ENCODE measurements around the gene C14orf119. TPM values are rescaled to one million over a fixed set of nuclear protein-coding genes. Genes with fewer than 3 reads are reported as not detected.
A peak's percentile ranks its signal among the peaks of the same experiment; 100 is the strongest.

Gene C14orf119
- total and polyA plus RNA-seq, 9 of the 15 experiments (the other 6 are each of a cell fraction or from before 2014, with no cell fraction given), result 36.7 to 251 (median 51.8) TPM

DNA sequence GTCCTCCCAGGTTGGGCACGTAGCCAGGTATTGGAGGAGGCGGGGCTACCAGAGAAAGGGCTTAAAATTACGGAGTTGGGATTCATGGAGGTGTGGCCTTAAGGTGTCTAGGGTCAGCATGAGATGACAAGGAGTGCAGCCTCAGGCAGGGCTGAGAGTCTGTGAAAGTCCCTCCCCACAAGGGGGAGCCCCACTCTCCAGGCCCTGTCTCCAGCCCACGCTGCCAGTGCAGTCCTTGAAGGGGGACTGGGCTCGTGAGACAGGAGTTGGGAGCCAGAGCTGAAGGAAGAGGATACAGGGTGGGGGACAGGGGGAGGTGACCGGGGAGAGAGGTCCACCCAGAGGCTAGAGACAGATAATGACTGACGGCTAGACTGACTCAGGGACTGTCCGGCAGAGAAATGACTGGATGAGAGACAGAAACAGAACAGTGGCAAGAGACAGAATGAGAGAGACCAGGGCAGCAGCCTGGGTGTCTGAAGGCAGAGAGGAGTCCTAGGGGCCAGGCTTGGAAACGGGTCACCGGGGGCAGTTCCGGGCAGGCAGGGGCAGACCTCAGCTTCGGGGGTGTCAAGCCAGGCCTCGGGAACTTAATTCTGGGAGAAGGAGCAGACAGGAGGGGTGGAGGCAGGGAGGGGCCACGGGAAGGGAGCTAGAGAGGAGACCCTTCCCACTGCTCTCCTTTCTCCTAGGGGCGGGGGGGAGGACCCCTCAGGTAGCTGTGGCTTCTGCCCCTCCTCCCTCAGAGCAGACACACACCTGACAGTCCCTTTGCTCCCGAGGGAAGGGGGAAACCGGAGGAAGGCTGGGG, 39.0 kb upstream of the C14orf119 start (continued):
- TF ChIP-seq, protein P1, sequence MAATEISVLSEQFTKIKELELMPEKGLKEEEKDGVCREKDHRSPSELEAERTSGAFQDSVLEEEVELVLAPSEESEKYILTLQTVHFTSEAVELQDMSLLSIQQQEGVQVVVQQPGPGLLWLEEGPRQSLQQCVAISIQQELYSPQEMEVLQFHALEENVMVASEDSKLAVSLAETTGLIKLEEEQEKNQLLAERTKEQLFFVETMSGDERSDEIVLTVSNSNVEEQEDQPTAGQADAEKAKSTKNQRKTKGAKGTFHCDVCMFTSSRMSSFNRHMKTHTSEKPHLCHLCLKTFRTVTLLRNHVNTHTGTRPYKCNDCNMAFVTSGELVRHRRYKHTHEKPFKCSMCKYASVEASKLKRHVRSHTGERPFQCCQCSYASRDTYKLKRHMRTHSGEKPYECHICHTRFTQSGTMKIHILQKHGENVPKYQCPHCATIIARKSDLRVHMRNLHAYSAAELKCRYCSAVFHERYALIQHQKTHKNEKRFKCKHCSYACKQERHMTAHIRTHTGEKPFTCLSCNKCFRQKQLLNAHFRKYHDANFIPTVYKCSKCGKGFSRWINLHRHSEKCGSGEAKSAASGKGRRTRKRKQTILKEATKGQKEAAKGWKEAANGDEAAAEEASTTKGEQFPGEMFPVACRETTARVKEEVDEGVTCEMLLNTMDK (IDR thresholded peaks at IDR 0.05; ENCODE audit: borderline replicate concordance, insufficient read depth, low read depth, low read length, poor library complexity, severe bottlenecking), result peak; percentile 98
- TF ChIP-seq XRCC5 (IDR thresholded peaks at IDR 0.05; ENCODE audit: low read depth, low read length), result peak; percentile 80; the same call in 1 of the 2 replicates
- TF ChIP-seq TCFL5 (CRISPR knock-in tag; conservative IDR thresholded peaks at IDR 0.05), result no peak
- no peak for TF ChIP-seq NELFE (IDR thresholded peaks at IDR 0.05; ENCODE audit: insufficient read depth, insufficient read length)
- TF ChIP-seq NCOA4 (IDR thresholded peaks at IDR 0.05; ENCODE audit: partially characterized antibody), result no peak
- TF ChIP-seq PTTG1 (tag; IDR thresholded peaks at IDR 0.05; ENCODE audit: low read depth), result no peak
- TF ChIP-seq, protein P2, sequence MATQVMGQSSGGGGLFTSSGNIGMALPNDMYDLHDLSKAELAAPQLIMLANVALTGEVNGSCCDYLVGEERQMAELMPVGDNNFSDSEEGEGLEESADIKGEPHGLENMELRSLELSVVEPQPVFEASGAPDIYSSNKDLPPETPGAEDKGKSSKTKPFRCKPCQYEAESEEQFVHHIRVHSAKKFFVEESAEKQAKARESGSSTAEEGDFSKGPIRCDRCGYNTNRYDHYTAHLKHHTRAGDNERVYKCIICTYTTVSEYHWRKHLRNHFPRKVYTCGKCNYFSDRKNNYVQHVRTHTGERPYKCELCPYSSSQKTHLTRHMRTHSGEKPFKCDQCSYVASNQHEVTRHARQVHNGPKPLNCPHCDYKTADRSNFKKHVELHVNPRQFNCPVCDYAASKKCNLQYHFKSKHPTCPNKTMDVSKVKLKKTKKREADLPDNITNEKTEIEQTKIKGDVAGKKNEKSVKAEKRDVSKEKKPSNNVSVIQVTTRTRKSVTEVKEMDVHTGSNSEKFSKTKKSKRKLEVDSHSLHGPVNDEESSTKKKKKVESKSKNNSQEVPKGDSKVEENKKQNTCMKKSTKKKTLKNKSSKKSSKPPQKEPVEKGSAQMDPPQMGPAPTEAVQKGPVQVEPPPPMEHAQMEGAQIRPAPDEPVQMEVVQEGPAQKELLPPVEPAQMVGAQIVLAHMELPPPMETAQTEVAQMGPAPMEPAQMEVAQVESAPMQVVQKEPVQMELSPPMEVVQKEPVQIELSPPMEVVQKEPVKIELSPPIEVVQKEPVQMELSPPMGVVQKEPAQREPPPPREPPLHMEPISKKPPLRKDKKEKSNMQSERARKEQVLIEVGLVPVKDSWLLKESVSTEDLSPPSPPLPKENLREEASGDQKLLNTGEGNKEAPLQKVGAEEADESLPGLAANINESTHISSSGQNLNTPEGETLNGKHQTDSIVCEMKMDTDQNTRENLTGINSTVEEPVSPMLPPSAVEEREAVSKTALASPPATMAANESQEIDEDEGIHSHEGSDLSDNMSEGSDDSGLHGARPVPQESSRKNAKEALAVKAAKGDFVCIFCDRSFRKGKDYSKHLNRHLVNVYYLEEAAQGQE (IDR thresholded peaks at IDR 0.05; ENCODE audit: borderline replicate concordance), result peak; percentile 58; the same call in 1 of the 2 replicates
- TF ChIP-seq, protein P2 (CRISPR knock-in tag; IDR thresholded peaks at IDR 0.05; ENCODE audit: low read depth), result no peak
- TF ChIP-seq STAG1 (CRISPR knock-in tag; IDR thresholded peaks at IDR 0.05; ENCODE audit: borderline replicate concordance), result peak; percentile 42; the same call in 1 of the 2 replicates
- TF ChIP-seq ZNF274 (IDR thresholded peaks at IDR 0.05; ENCODE audit: borderline replicate concordance, low read depth, low read length), result no peak
- no peak for TF ChIP-seq SMAD2 (IDR thresholded peaks at IDR 0.05; ENCODE audit: low read depth, low read length)
- TF ChIP-seq ZNF589 (CRISPR knock-in tag; IDR thresholded peaks at IDR 0.05; ENCODE audit: low read depth), result no peak
- peak; percentile 23 to 70; a peak in 2 of 4 replicates for TF ChIP-seq HDAC1 (IDR thresholded peaks at IDR 0.05)
- TF ChIP-seq NR2C2 (CRISPR knock-in tag; IDR thresholded peaks at IDR 0.05), result no peak
- TF ChIP-seq NR2C2 (tag; IDR thresholded peaks at IDR 0.05), result no peak
- TF ChIP-seq POLR2AphosphoS5 (IDR thresholded peaks at IDR 0.05; ENCODE audit: control insufficient read depth, insufficient read depth, low read depth, low read length), result no peak
- TF ChIP-seq ZFP30 (CRISPR knock-in tag; IDR thresholded peaks at IDR 0.05; ENCODE audit: borderline replicate concordance), result no peak

All from K562 (cell line).